ENCODE results near the gene ECM2.

ECM2 gene

GRCh38 chr9:92463387-92463786 is 72.4 kb downstream of the ECM2 start:
- DNase-seq = no peak

GRCh38 chr9:92457576-92457975 is 78.2 kb downstream of the ECM2 start:
- no peak for DNase-seq

- no peak for DNase-seq
Measured at GRCh38 chr9:92455217-92455616, 80.6 kb downstream of the ECM2 start.

- peak; percentile 39 for DNase-seq
Measured at GRCh38 chr9:92446536-92446935, 89.3 kb downstream of the ECM2 start.

All from fibroblast of skin of scalp (primary cell).